Activated T-helper 1 cell treated with anti-CD3 and anti-CD28 coated beads, Interleukin-2, amount 50 U/mL, for 16 hours (primary cell): ENCODE results near the gene KCNG1.
A peak's percentile ranks its signal among the peaks of the same experiment; 100 is the strongest.
"Not testable (repeated sequence)": the region's sequence is repeated elsewhere in the genome, so short reads cannot be mapped to it uniquely, and the experiment has no call there.

Source experiments
- DNase-seq, 2 donors: peaks; one replicate each; pipeline ENCODE4 v3.0.0-alpha.2; 2020; ENCODE audit warnings: low read depth in 1 of 2, low spot score in 1 of 2

The KCNG1 gene

DNA sequence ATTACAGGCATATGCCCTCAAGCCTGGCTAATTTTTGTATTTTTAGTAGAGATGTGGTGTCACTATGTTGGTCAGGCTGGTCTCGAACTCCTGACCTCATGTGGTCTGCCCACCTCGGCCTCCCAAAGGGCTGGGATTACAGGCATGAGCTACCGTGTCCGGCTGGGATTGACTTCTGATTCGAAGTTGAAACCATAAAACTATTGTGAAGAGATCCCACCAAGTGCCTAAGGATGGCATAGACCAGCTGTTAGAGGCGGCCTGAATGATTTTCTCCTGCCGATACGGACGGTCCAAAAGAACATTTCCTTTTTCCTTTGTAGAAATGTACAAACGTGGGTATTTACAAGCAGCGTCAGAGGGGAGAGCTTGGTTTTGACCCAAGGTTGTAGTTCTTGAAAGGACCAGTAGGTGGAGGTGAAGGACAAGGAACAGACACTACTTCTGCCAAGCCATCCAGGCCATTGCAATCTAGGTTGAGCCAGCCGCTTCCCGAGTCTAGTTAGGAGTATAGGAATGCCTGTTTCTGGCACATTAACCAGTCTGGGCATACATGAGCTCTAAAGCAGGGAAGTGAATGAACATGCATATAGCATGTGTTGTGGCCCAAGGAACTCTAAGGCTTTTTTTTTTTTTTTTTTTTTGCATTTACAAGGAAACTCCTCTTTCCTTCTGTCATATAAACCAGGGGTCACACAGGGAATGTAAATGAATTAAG is 35.3 kb downstream of the KCNG1 start:
- DNase-seq: peak; percentile 12 to 38

DNA sequence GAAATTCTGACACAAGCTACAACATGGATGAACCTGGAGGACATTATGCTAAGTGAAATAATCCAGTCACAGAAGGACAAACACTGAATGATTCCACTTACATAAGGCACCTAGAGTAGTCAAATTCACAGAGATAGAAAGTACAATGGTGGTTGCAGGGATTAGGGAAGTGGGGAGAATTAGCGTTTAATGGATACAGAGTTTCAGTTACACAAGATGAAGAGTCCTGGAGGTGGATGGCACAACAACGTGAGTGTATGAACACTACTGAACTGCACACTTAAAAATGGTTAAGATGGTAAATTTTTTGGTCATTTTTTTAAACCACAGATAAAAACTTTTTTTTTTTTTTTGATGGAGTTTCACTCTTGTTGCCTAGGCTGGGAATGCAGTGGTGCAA is 39.6 kb downstream of the KCNG1 start:
- DNase-seq: no peak

DNA sequence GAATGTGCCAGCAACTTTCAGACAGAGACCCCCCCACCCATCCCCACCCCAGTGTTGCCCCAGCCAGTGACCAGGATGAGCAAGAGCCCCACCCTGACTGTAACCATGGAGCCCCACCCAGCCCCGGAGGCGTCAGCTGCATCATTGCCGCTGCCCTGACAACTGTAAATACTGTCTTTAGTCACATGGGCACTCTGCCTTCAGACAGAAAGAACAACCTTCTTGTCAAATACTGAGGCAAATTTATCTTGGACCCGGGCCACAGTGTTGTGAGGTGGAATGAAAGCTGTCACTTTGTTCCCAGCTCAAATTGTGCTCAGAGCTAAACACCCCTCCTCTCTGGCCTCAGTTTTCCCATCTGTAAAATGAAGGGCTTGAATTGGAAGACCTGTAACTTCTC is 40.5 kb downstream of the KCNG1 start:
- DNase-seq: no peak

DNA sequence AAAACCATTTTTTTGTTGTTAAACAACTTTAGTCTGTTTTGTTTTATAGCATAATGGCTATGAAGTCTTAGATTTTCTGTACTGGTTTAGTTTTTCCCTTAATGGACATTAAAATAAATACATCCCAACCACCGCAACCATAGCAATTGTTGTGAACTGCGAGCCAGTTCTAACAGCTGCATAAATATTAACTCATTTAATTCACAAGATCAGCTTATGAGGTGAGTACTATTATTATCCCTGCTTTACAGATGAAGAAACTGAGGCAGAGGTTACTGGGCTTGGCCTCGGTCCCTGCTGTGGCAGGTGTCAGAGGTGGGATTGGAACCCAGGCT is 41.2 kb downstream of the KCNG1 start:
- DNase-seq: no peak

DNA sequence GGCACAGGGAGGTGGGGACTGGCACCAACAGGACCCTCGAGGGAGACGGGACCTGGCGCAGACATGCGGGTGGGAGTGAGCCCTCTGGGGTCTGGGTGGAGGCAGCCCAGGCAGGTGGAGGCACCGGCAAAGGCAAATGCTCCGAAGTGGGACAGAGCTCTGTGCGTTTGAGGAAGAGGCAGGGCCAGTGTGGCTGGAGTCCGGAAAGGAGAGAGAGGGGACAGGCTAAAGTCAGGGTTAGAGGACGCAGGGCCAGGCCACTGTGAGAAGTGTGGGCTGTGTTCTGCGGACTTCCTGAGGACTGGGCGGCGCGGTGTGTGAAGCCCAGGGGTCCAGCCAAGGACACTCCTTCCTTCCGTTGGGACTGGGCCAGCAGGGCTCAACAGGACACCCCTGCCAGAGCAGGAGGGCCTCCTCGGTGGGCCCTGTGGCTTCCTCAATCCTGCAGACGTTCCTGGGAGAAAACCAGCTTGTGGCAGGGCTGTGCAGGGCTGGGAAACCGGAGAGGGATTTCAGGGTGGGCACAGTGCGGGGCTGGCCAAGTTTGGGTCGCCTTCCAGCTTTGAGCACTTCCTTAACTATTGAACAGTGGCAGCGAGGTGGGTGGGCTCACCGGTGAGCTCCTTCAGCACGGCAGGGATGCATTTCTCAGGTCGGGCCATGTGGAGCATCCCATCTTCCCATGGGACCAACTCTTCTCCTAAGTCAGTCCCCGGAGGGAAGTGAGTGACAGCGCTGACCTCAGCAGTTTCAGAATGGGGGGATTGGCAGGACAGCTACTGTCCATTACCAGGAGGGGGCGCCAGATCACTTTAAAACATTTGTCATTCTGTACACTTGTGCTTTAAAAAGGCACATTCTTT is 41.8 kb downstream of the KCNG1 start:
- peak; percentile 25 to 39 for DNase-seq

DNA sequence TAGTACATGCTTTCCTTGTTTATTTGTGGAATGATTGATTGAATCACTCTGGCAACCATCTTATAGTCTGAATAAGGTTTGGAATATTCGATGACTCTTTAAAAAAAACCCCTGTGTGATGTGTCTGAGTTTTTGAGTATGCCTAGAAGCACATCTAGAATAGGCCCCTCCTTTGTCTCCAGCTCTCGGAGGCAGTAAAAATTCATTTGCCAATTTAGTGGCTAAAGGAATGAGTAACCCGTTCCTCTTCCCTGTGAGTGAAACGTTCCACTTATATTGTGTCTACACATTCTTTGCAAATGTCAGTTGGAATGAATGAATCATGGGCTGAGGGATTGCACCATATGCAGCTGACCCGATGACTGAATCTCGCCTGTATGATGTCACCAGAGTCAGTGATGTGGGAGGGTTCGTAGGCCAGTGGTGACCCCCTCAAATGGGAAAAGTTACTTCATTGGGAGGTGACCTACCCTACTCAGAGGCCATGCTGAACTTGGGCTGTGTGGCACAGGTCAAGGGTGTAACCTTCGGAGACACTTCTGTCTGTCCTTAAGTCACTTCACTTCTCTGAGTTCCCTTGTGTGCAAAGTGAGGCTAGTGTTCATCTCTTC is 42.7 kb downstream of the KCNG1 start:
- DNase-seq: no peak

DNA sequence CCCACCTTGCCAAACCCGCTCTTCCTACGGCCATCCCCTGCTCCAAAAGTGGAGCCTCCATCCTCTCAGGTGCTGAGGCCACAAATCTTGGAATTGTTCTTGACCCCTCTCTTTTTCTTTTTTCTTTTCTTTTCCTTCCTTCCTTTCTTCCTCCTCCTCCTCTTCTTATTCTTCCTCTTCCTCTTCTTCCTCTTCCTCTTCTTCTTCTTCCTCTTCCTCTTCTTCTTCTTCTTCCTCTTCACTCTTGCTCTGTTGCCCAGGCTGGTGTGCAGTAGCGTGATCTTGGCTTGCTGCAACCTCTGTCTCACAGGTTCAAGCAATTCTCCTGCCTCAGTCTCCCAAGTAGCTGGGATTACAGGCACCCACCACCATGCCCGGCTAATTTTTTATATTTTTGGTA is 44.4 kb downstream of the KCNG1 start:
- DNase-seq: not testable (repeated sequence)

DNA sequence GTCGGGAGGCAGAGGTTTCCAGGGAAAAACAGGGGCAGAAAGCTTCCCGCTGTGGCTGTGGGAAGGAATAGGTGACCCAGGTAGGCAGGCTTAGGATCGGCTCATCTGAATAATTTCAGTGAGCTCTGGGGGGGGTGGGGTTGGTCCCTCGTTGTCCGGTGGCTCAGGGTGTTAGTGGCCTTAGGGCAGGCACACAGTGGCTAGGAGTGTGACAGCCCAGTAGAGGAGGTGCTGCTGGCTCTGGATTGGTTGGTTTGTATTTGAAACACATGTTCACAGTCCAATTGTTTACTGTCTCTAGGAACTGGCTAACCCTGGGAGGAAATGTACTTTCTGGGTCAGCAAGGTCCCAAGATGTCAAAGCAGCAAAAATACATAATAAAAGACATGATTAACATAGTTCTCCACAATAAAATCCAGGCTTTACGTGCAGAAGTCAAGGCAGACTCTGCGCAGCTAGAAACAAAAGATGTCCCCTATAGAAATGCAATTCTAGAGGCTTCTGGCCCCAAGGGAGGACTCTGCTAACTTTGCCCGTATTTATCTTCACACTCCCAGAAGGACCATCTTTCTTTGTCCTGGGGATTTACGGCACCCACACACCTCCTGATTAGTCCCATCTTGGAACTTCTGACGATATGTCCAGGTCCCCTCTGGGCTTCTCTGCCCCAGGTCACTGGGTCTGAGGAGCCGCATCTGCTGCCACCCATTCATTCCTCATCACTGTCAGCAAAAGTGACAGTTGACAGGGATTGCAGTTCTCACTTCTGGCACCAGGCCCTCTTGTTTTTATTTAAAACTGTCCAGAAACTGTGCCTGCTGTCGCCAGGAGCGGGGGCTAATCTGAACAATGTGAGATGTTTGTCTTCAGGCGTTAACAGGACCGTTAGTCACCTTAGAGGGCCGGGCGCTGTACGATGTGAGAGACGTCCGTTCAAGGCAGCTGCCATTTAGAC is 45.6 kb downstream of the KCNG1 start:
- no peak for DNase-seq

DNA sequence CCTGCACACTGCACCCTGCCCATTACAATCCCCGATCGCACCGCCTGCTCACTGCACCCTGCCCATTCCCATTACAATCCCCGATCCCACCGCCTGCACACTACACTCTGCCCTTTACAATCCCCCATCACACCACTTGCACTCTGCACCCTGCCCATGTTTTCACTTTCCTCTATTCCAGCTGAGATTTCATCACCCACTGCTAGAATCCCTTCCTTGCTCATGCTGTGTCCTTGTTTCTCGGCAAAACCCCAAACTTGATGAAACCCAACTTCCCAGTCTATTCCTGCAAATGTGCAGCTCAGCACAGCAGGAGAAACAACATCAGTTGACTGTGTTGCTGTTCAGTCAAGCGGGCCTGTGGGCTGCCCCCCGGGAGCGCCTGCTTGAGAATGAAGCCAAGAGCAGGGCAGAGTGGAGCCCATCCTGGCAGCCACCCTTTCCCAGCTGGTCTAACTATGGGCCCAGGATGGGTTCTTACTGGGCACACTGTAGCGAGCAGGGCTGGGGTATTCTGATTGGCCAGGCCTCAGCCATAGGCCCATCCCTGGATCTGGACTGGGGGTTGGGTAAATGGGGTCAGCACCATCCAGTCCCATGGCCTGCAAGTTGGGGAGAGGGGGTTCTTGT is 47.1 kb downstream of the KCNG1 start:
- no peak for DNase-seq

DNA sequence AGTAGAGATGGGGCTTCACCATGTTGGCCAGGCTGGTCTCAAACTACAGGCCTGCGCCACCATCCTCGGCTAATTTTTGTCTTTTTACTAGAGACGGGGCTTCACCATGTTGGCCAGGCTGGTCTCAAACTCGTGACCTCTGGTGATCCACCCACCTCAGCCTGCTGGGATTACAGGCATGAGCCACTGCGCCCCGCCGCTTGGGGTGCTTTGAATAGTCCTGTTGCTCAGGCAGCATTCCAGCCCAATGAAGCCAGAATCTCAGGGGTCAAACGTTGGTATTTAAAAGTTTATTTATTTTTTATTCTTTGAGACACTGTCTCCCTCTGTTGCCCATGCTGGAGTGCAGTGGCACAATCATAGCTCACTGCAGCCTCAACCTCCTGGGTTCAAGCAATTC is 53.0 kb downstream of the KCNG1 start:
- no peak for DNase-seq

DNA sequence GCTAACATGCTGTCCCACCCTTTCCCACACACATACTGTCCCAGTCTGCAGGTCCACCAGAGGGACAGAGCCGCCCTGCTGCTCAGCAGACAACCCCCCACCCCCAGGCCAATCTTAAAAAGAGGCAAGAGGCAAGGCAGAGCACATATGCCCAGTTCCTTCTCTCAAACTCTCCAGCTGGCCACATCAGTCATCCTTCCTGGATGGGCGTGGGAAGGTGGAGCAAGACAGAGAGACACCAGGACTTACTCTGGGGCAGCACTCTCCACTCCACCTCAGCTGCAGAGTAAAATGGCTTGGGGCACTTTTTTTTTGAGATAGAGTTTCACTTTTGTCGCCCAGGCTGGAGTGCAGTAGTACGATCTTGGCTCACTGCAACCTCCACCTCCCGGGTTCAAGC is 53.5 kb downstream of the KCNG1 start:
- no peak for DNase-seq

DNA sequence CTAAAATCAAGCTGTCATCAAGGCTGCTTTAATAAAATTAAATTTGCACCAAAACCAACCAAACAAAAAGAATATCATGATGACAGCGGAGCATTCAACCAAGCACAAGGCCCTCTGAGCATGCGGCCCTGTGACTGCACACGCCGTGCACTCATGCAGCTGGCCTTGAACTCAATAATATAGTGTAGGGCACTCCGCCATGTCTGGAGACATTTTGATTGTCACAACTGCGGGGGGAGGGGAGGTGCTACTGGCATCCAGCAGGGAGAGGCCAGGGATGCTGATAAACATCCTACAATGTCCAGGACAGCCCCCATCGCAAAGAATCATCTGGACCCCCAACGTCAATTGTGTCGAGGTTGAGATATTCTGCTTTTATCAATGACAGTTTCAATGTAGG is 54.6 kb downstream of the KCNG1 start:
- no peak for DNase-seq

DNA sequence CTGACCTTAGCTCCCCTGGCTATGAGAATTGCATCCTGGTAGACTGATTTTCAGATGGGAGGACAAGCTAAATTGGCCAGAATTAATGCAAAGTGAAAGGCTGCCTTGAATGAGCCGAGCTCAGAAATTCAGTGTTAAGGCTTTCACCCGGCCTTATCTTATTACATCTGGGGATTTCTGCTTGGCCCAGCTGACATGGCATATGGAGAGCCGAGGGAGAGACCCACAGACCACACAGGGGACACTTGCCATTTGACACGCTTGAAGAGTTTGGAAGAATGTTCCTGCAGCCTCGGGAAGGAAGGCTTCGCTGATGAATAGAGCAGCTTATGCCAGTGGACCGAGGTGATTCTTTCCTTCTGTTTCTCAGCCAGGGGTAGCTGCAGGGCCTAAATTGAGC is 55.3 kb downstream of the KCNG1 start:
- no peak for DNase-seq

DNA sequence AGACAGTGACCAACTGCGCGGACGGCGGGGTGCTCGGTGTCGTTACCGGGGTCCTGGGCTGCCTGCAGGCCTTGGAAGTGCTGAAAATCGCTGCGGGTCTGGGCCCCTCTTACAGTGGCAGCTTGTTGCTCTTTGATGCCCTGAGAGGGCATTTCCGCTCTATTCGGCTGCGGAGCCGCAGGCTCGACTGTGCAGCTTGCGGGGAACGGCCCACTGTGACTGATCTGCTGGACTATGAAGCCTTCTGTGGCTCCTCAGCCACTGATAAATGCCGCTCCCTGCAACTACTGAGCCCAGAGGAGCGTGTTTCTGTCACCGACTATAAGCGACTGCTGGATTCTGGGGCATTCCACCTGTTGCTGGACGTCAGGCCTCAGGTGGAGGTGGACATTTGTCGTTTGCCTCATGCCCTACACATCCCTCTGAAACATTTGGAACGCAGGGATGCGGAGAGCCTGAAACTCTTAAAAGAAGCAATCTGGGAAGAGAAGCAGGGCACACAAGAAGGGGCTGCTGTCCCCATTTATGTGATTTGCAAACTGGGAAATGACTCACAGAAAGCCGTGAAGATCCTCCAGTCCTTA is 63.3 kb downstream of the KCNG1 start:
- no peak for DNase-seq

DNA sequence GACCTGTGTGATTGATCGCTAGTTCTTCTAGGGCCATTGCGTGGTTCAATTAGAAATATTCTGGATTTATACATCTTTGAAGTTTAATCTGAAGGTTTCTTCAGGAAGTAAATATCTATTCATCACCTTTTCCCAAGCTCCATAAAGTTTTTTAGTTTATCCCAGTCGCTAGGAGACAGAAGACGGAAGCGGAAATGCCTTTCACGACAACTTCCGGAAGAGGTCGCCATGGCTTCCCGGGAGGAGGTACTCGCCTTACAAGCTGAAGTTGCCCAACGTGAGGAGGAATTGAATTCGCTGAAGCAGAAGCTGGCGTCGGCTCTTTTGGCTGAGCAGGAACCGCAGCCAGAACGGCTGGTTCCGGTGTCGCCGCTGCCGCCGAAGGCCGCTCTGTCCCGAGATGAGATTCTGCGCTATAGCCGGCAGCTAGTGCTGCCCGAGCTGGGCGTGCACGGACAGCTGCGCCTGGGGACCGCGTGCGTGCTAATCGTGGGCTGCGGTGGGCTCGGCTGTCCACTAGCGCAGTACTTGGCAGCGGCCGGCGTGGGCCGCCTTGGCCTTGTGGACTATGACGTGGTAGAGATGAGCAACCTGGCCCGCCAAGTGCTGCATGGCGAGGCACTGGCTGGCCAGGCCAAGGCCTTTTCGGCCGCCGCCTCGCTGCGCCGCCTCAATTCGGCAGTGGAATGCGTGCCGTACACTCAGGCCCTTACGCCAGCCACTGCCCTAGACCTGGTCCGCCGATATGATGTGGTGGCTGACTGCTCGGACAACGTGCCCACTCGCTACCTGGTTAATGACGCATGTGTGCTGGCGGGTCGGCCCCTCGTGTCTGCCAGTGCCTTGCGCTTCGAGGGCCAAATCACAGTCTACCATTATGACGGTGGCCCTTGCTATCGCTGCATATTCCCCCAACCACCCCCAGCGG is 64.0 kb downstream of the KCNG1 start, which contains the start of gene MOCS3:
MOCS3 (plus strand) TSS at position 204 of the 928 bp plus-strand sequence; CDS start at position 229, 25 bp downstream.
- peak; percentile 62 to 77 for DNase-seq

DNA sequence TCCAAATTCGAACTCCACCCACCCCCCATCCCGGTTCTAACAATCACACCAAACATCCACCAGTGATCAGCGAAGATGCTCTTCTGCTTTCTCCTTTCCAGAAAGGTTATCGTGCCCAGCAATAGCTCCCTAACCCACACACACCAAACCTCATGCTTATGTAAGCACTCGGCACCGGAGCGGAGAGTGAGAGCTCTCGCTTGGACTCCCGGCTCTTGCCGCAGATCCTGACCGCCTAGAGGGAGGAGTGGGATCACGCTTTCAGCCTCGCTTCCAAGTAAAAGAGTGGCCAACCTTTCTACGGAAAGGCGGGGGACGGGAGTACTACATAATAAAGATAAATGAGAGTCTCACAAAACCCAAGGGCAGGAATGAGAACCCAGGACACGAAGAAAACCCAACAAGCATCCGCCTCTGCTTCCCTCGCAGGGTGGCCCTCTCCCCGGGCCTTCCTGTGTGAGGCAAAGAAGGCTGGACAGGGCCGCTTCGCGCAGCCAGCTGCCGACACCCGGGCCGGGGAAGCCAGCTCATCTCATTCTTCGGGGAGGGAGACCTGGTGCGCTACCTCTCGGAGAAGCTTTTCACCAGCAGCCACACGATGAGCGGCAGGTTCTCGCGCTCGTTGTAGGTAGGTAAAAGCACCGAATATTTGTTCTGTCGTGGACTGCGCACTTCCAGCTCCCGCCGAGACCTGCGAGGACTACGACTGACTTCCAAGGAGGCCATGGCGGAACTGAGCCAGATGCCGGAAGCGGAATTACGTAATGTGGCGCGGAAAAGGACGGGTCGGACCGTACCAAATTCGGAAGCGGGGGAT is 64.9 kb downstream of the KCNG1 start, which contains the start of gene DPM1:
DPM1 (minus strand) TSS at position 735 of the 817 bp plus-strand sequence; CDS start at position 726, 9 bp downstream.
- DNase-seq: peak; percentile 77 to 78

DNA sequence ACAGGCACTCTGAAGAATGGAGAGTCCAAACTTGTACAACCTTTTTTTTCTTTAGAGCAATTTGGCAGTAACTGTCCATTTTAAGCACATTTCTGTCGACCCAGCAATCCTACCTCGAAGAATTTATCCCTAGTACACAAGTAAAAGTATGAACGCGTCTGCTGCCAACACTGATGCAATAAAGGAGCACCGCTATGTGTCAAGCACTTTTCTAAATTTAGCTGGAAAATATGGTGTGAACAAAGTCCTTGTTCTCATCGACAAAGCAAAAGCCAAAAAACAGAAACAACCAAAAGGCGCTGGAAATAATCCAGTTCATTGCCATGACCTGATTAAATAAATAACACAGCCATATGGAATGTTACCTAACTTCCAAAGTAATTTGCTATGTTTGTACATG is 65.6 kb downstream of the KCNG1 start:
- no peak for DNase-seq

DNA sequence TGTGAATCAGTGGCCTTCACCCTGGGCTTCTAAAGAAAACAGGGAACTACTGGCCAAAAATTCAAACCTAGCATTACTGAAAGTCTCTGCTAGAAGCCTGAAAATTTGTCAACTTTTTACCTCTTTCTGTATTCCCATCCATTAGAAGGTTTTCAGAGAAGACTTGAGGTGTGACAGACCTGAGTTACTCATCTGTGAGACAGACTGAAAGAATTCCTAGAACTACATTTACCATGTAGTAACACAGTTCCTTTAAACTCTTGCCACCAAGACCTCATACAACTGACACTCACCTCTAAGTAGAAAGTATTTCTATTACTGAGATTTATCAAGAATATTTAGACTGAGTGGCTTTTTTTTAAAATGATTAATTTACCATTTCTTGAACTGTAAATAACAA is 69.1 kb downstream of the KCNG1 start:
- DNase-seq: no peak
